Natural killer cell (primary cell): ENCODE results near the gene ZEB2. TPM values are rescaled to one million over a fixed set of nuclear protein-coding genes. Genes with fewer than 3 reads are reported as not detected.

ENCODE experiments used
- ATAC-seq, 3 donors: fragments of 150-1000 bp in 2 of 3; fragments of 200-7000 bp in 1 of 3; cut with Tn5 transposase; 1 replicate in 1 of 3; 2 replicates in 2 of 3; pipeline ENCODE4 v1.10.0; 2021; ENCODE audit warnings: mild to moderate bottlenecking in 2 of 3, moderate library complexity in 2 of 3
- DNase-seq, 2 donors: peaks; one replicate each; pipeline versions ENCODE4 v3.0.0 to v3.0.0-alpha.2; 2013 to 2021; ENCODE audit warnings: mixed read lengths in 1 of 2
- H3K27ac ChIP-seq: one replicate; pipeline ENCODE4 v1.5.1; 2013; ENCODE audit warnings: mild to moderate bottlenecking, low read length
- H3K27me3 ChIP-seq: one replicate; pipeline ENCODE4 v1.6.1; 2013; ENCODE audit warnings: low read length; ENCODE audit not compliant: control insufficient read depth, insufficient read depth
- H3K36me3 ChIP-seq: one replicate; pipeline ENCODE4 v1.6.1; 2013; ENCODE audit warnings: low read length; ENCODE audit not compliant: control insufficient read depth, insufficient read depth
- H3K4me1 ChIP-seq: one replicate; pipeline ENCODE4 v1.6.1; 2013; ENCODE audit warnings: low read length; ENCODE audit not compliant: control insufficient read depth, insufficient read depth
- H3K4me3 ChIP-seq: one replicate; pipeline ENCODE4 v1.5.1; 2013; ENCODE audit warnings: low read length
- H3K9me3 ChIP-seq: one replicate; pipeline ENCODE4 v1.6.1; 2013; ENCODE audit warnings: low read length; ENCODE audit not compliant: control insufficient read depth, insufficient read depth
- H3K27ac Mint-ChIP-seq, 2 donors: one replicate each; pipeline ENCODE4 v1.8.0; 2022; ENCODE audit warnings: mild to moderate bottlenecking in 2 of 2, mixed read lengths in 2 of 2, moderate library complexity in 1 of 2
- H3K27me3 Mint-ChIP-seq, 2 donors: one replicate each; pipeline ENCODE4 v1.8.0; 2022; ENCODE audit warnings: low read depth in 2 of 2, mixed read lengths in 2 of 2
- H3K36me3 Mint-ChIP-seq: one replicate; pipeline ENCODE4 v1.8.0; 2022; ENCODE audit warnings: mixed read lengths
- H3K4me1 Mint-ChIP-seq, 2 donors: one replicate each; pipeline ENCODE4 v1.8.0; 2022; ENCODE audit warnings: mixed read lengths in 2 of 2
- H3K4me3 Mint-ChIP-seq: one replicate; pipeline ENCODE4 v1.8.0; 2022; ENCODE audit warnings: mild to moderate bottlenecking, moderate library complexity, mixed read lengths
- H3K9me3 Mint-ChIP-seq, 2 donors: one replicate each; pipeline ENCODE4 v1.8.0; 2022; ENCODE audit warnings: mixed read lengths in 2 of 2
- WGBS: methylation state at CpG from one replicate; pipeline ENCODE4 v1.1.7; 2013; ENCODE audit warnings: missing lambda C conversion rate; ENCODE audit not compliant: insufficient coverage; 5-methylcytosine and 5-hydroxymethylcytosine counted together
- intact Hi-C: fragments of 100-400 bp; cut with micrococcal nuclease; formaldehyde crosslinking; loops from one replicate; pipeline ENCODE4 v1.14.2; 2022
- total RNA-seq, 4 donors: library from RNA; stranded (reverse); fragments of 120-200 nt in 1 of 4; gene quantifications; one replicate each; pipeline versions ENCODE4 v1.2.3 to v1.2.4, GENCODE V29; 2013 to 2022
- TF ChIP-seq, protein P1 (sequence below): fragments of 200-600 bp; IDR thresholded peaks from one replicate; pipeline ENCODE4 v1.8.0; 2022; ENCODE audit warnings: antibody characterized with exemption

The ZEB2 gene
- total RNA-seq, 3 donors from 2014 or later (not counting 1 experiment from before 2014, with no cell fraction given): 718 to 1,143 (median 944) TPM

GRCh38 chr2:144521686-144522085 is 1.8 kb upstream of the ZEB2 start:
- peak overlapping the region; percentile 40 for H3K4me3 Mint-ChIP-seq
- peaks cover 0 to 2% of the 10 kb centered on the region in 2 donors for H3K27me3 Mint-ChIP-seq
- whole genome bisulfite sequencing: 20% methylated on average over 1 of the region's 4 CpGs
- Histone ChIP-seq H3K27ac (no peak overlapping the region), H3K36me3 (no peaks in the 10 kb centered on the region), H3K9me3 (no peaks in the 10 kb centered on the region), H3K4me3 (no peak overlapping the region), H3K27me3 (no peaks in the 10 kb centered on the region), H3K4me1 (peaks cover 24% of the 10 kb centered on the region)
- TF ChIP-seq, protein P1, sequence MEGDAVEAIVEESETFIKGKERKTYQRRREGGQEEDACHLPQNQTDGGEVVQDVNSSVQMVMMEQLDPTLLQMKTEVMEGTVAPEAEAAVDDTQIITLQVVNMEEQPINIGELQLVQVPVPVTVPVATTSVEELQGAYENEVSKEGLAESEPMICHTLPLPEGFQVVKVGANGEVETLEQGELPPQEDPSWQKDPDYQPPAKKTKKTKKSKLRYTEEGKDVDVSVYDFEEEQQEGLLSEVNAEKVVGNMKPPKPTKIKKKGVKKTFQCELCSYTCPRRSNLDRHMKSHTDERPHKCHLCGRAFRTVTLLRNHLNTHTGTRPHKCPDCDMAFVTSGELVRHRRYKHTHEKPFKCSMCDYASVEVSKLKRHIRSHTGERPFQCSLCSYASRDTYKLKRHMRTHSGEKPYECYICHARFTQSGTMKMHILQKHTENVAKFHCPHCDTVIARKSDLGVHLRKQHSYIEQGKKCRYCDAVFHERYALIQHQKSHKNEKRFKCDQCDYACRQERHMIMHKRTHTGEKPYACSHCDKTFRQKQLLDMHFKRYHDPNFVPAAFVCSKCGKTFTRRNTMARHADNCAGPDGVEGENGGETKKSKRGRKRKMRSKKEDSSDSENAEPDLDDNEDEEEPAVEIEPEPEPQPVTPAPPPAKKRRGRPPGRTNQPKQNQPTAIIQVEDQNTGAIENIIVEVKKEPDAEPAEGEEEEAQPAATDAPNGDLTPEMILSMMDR: no peak
- H3K9me3 Mint-ChIP-seq: no peaks in the 10 kb centered on the region
- DNase-seq (no peak), ATAC-seq (no peak)
- H3K36me3 Mint-ChIP-seq: no peaks in the 10 kb centered on the region
- intact Hi-C loops: loop anchor here (2.0 to 10.0 kb wide), 4 partner anchors 77 to 663 kb away; a partner anchor contains a TSS
- H3K27ac Mint-ChIP-seq: no peak overlapping the region
- H3K4me1 Mint-ChIP-seq: peaks cover 24% of the 10 kb centered on the region in 2 donors

GRCh38 chr2:144520756-144521487 is 1.0 kb upstream of the ZEB2 start:
- H3K36me3 ChIP-seq: no peaks in the 10 kb centered on the region
- Mint-ChIP-seq H3K36me3 (peaks cover under 1% of the 10 kb centered on the region), H3K27me3 (peaks cover 0 to 2% of the 10 kb centered on the region in 2 donors), H3K9me3 (no peaks in the 10 kb centered on the region), H3K4me3 (no peak overlapping the region), H3K27ac (no peak overlapping the region), H3K4me1 (peaks cover 24% of the 10 kb centered on the region in 2 donors)
- H3K9me3 ChIP-seq: no peaks in the 10 kb centered on the region
- peak overlapping the region; percentile 8 for H3K27ac ChIP-seq
- DNase-seq: no peak
- no peaks in the 10 kb centered on the region for H3K27me3 ChIP-seq
- ATAC-seq: no peak
- intact Hi-C loops: loop anchor here (2.0 to 10.0 kb wide), 4 partner anchors 78 to 664 kb away; a partner anchor contains a TSS
- H3K4me3 ChIP-seq: no peak overlapping the region
- H3K4me1 ChIP-seq: peaks cover 24% of the 10 kb centered on the region
- WGBS: 56% methylated on average over 7 of the region's 8 CpGs
- TF ChIP-seq, protein P1: no peak

DNA sequence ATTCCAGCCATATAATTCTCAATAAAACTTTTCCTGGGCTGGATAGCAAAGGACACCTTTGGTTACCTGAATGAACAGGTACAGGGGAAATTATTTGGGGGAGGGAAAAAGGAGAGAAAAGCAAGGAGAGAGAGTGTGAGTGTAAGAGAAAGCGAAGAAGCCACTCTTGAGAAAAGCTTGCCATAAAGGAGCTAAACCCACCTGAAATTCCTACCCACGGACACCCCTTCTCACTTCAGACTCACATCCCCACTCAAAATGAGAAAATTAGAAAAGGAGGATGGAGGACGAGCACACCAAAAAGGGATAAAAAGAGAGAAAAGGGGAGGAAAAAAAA is 354 bp downstream of the ZEB2 start:
- peaks cover 32% of the 10 kb centered on the region in 2 donors for H3K4me1 Mint-ChIP-seq
- Histone ChIP-seq H3K4me1 (peaks cover 25% of the 10 kb centered on the region), H3K27me3 (no peaks in the 10 kb centered on the region), H3K27ac (peak overlapping the region; percentile 99), H3K36me3 (peaks cover 3% of the 10 kb centered on the region), H3K9me3 (no peaks in the 10 kb centered on the region), H3K4me3 (peak overlapping the region; percentile 85)
- 0% methylated on average over 1 of the region's 3 CpGs for WGBS
- H3K36me3 Mint-ChIP-seq: peaks cover 12% of the 10 kb centered on the region
- TF ChIP-seq, protein P1: no peak
- no peak for ATAC-seq
- peaks cover 0 to 5% of the 10 kb centered on the region in 2 donors for H3K27me3 Mint-ChIP-seq
- peaks cover 0 to 2% of the 10 kb centered on the region in 2 donors for H3K9me3 Mint-ChIP-seq
- H3K27ac Mint-ChIP-seq: no peak overlapping the region
- intact Hi-C loops: loop anchor here (2.0 kb wide), 1 partner anchor 15 kb away; no protein-coding TSS in a partner anchor
- DNase-seq: no peak
- no peak overlapping the region for H3K4me3 Mint-ChIP-seq
